ENCODE results near the gene DUOX2. TPM values are rescaled to one million over a fixed set of nuclear protein-coding genes. Genes with fewer than 3 reads are reported as not detected.
"Not testable (repeated sequence)": the region's sequence is repeated elsewhere in the genome, so short reads cannot be mapped to it uniquely, and the experiment has no call there.

The DUOX2 gene
- total and polyA plus RNA-seq, 4 donors, result 0.06 to 0.08 TPM; not detected in 2

DNA sequence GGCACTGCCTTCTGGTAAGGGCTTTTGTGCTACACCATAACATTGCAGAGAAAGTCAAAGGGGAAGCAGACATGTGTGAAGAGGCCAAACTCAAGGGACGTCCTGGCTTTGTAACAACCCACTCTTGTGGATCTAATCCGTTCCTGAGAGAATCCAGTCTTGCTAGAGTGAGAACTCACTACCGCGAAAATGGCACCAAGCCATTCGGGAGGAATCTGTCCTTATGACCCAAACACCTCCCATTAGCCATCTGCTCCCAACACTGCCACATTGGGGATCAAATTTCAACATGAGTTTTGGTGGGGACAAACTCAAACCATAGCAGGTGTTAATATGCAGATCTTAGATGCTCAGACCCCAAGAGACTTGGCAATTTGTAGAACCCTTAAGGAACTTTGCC, 34.8 kb downstream of the DUOX2 start:
- H3K9ac ChIP-seq (ENCODE audit: low read depth in 1 of 2, low read length in 2 of 2); H3K9me3 ChIP-seq (ENCODE audit: control insufficient read depth in 4 of 4, low read length in 3 of 4); H3K27ac ChIP-seq (ENCODE audit: low read depth in 1 of 2, low read length in 2 of 2); H3K4me1 ChIP-seq (ENCODE audit: control insufficient read depth in 4 of 4, insufficient read depth in 4 of 4, low read length in 3 of 4); H3K36me3 ChIP-seq (ENCODE audit: control insufficient read depth in 4 of 4, insufficient read depth in 3 of 4, low read depth in 1 of 4, low read length in 3 of 4); DNase-seq (ENCODE audit: low spot score); H3K27me3 ChIP-seq (ENCODE audit: control insufficient read depth in 4 of 4, insufficient read depth in 4 of 4, low read length in 3 of 4); H3K4me3 ChIP-seq (ENCODE audit: low read depth in 1 of 3, low read length in 3 of 3): not testable (repeated sequence)
- WGBS, result 76% methylated on average over 5 of the region's 5 CpGs

DNA sequence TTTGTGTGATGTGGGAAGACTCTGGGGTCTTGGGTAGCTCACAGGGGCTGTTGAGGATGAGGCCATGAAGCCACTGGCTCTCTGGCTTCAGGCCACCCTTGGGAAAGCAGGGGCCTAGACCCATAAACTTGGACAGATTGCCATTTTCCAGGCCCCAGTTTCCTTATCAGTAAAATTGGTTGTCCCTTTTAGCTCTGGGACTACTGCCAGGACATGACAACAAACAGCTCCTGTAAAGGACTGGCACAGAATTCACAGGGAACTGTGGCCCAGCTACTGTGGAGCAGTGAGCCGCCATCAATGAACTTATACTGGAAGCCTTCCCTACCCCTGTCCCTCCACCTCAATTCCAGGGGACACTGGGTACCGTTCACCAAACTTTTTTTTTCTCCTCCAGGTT, 36.6 kb downstream of the DUOX2 start:
- H3K4me1 ChIP-seq (ENCODE audit: control insufficient read depth in 4 of 4, insufficient read depth in 4 of 4, low read length in 3 of 4); DNase-seq (ENCODE audit: low spot score); H3K36me3 ChIP-seq (ENCODE audit: control insufficient read depth in 4 of 4, insufficient read depth in 3 of 4, low read depth in 1 of 4, low read length in 3 of 4); H3K9me3 ChIP-seq (ENCODE audit: control insufficient read depth in 4 of 4, low read length in 3 of 4); H3K27me3 ChIP-seq (ENCODE audit: control insufficient read depth in 4 of 4, insufficient read depth in 4 of 4, low read length in 3 of 4); H3K27ac ChIP-seq (ENCODE audit: low read depth in 1 of 2, low read length in 2 of 2); H3K4me3 ChIP-seq (ENCODE audit: low read depth in 1 of 3, low read length in 3 of 3); H3K9ac ChIP-seq (ENCODE audit: low read depth in 1 of 2, low read length in 2 of 2): not testable (repeated sequence)
- peak; percentile 70 for TF ChIP-seq YY1 (IDR thresholded peaks at IDR 0.05)
- TF ChIP-seq HNF4A (conservative IDR thresholded peaks at IDR 0.05), result peak in 1 of 2 donors; percentile 28
- WGBS, result 29% methylated on average over 2 of the region's 2 CpGs

DNA sequence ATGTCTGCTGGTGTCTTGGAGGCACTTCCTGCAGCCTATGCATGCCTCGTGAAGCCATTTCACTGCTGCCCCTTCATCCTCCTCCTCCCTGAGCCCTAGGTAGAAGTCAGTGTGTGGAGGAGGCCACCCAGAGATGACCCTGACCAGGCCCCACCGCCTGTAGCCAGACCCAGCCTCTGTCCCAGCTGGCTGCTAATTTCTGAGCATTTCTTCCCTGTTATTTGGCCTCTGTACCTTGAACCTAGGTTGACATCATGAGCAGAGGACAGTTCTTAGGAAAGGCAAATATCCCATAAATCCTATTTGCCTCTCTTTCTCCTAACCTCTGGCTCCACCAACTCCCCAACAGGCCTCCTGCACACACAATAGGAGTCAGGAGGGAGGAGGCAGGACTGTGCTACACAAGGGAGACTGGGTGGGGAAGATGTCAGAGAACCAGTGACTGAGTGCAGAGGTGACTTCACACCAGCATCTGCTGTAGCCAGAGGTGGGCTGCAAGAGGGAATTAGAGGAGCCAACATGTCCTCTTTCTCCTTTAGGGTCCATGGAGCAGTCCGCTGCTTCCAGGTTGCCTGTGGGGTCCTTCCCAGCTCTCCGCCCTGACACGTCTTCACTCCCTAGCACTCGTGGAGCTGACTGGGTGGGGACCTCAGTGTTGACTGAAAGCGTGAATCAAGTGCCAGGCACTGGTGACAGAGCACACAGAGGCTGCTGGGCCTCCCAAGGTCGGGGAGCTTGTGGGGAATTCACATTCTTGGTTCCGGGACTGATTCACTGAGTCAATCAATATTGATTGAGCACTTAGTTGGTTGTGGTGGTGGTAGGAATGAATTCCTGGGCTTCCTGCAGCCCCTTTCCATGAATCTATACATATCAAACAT, 38.3 kb downstream of the DUOX2 start:
- H3K4me1 ChIP-seq (ENCODE audit: control insufficient read depth in 4 of 4, insufficient read depth in 4 of 4, low read length in 3 of 4); H3K36me3 ChIP-seq (ENCODE audit: control insufficient read depth in 4 of 4, insufficient read depth in 3 of 4, low read depth in 1 of 4, low read length in 3 of 4); H3K27ac ChIP-seq (ENCODE audit: low read depth in 1 of 2, low read length in 2 of 2); H3K4me3 ChIP-seq (ENCODE audit: low read depth in 1 of 3, low read length in 3 of 3); H3K27me3 ChIP-seq (ENCODE audit: control insufficient read depth in 4 of 4, insufficient read depth in 4 of 4, low read length in 3 of 4); DNase-seq (ENCODE audit: low spot score); H3K9me3 ChIP-seq (ENCODE audit: control insufficient read depth in 4 of 4, low read length in 3 of 4); H3K9ac ChIP-seq (ENCODE audit: low read depth in 1 of 2, low read length in 2 of 2): not testable (repeated sequence)
- 56% methylated on average over 1 of the region's 9 CpGs for WGBS

DNA sequence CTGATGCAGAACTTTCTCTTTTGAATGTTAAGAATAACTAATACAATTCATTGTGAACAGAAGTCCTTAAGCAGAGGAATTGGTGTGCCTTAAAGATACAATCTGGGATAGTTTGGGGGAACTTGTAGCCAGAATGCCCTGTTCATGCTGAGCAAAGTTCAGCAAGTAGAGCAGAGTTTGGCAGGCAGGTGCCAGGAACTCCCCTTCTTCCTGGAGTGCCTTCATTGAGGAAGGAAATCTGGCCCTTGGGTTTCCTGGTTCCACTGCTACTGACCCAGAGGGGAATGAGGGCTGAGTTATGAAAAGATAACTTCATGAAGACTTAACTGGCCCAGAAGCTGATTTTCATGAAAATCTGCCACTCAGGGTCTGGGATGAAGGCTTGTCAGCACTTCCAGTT, 40.4 kb downstream of the DUOX2 start:
- H3K36me3 ChIP-seq (ENCODE audit: control insufficient read depth in 4 of 4, insufficient read depth in 3 of 4, low read depth in 1 of 4, low read length in 3 of 4); H3K9me3 ChIP-seq (ENCODE audit: control insufficient read depth in 4 of 4, low read length in 3 of 4); H3K4me1 ChIP-seq (ENCODE audit: control insufficient read depth in 4 of 4, insufficient read depth in 4 of 4, low read length in 3 of 4); H3K9ac ChIP-seq (ENCODE audit: low read depth in 1 of 2, low read length in 2 of 2); H3K27ac ChIP-seq (ENCODE audit: low read depth in 1 of 2, low read length in 2 of 2); DNase-seq (ENCODE audit: low spot score); H3K27me3 ChIP-seq (ENCODE audit: control insufficient read depth in 4 of 4, insufficient read depth in 4 of 4, low read length in 3 of 4); H3K4me3 ChIP-seq (ENCODE audit: low read depth in 1 of 3, low read length in 3 of 3): not testable (repeated sequence)

DNA sequence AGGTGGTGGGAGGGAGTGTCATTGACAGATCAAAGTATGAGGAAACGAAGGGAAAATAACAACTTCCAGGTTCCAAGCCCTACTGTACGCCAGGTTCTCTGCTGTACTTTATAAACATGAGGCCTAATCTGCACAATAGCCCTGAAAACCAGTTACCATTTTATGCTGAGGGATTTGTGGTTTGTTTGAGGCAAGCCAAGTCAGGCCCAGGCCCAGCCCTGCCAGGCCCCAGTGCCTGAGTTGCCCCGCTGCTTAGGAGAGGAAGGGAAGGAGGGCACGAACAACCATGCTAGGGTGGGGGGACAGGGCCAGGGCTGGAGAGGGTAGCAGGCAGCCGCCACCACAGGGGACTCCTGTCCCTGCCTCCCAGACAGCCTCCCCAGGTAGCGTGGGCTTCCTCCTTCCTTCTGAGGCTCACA, 44.0 kb downstream of the DUOX2 start:
- Histone ChIP-seq H3K36me3 (ENCODE audit: control insufficient read depth in 4 of 4, insufficient read depth in 3 of 4, low read depth in 1 of 4, low read length in 3 of 4) (peaks cover 9 to 23% (median 11%) of the 10 kb centered on the region in 4 donors), H3K27ac (ENCODE audit: low read depth in 1 of 2, low read length in 2 of 2) (peak overlapping the region in 1 of 2 donors; percentile 7)
- 90% methylated on average over 5 of the region's 6 CpGs for WGBS
- H3K4me3 ChIP-seq (ENCODE audit: low read depth in 1 of 3, low read length in 3 of 3); H3K9me3 ChIP-seq (ENCODE audit: control insufficient read depth in 4 of 4, low read length in 3 of 4); H3K4me1 ChIP-seq (ENCODE audit: control insufficient read depth in 4 of 4, insufficient read depth in 4 of 4, low read length in 3 of 4); H3K9ac ChIP-seq (ENCODE audit: low read depth in 1 of 2, low read length in 2 of 2); DNase-seq (ENCODE audit: low spot score); H3K27me3 ChIP-seq (ENCODE audit: control insufficient read depth in 4 of 4, insufficient read depth in 4 of 4, low read length in 3 of 4): not testable (repeated sequence)

DNA sequence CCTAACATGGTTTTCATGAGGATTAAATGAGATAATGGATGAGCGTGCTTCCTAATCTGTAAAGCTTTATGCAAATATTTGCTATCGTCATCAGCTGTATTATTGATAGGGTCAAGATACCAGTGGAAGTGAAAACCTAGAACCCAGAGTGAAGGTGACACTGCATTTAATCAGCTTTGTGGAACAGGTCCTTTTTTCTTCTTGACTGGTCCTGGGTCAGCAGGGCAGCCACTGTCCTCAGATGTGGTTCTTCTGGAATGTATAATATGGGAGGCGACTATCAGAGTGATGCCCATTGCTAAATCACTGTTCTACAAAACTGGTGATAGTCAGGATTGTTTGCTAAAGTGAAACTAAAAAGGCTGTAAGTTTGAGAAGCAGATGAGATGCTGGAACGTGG, 49.6 kb downstream of the DUOX2 start:
- no peaks in the 10 kb centered on the region for H3K27me3 ChIP-seq (ENCODE audit: control insufficient read depth in 4 of 4, insufficient read depth in 4 of 4, low read length in 3 of 4)
- DNase-seq (ENCODE audit: low spot score), result no peak
- H3K4me3 ChIP-seq (ENCODE audit: low read depth in 1 of 3, low read length in 3 of 3), result no peak overlapping the region
- TF ChIP-seq HNF4A (conservative IDR thresholded peaks at IDR 0.05), result peak in 1 of 2 donors; percentile 50
- peak; percentile 20 for TF ChIP-seq NR2F2 (IDR thresholded peaks at IDR 0.05)
- no peak for TF ChIP-seq GABPA (IDR thresholded peaks at IDR 0.05 in 1 of 2, conservative IDR thresholded peaks at IDR 0.05 in 1 of 2)
- TF ChIP-seq RXRA (IDR thresholded peaks at IDR 0.05), result peak in 1 of 2 donors; percentile 38
- TF ChIP-seq SP1 (IDR thresholded peaks at IDR 0.05), result no peak
- H3K36me3 ChIP-seq (ENCODE audit: control insufficient read depth in 4 of 4, insufficient read depth in 3 of 4, low read depth in 1 of 4, low read length in 3 of 4), result peaks cover 9 to 24% (median 9%) of the 10 kb centered on the region in 4 donors
- no peak overlapping the region for H3K9ac ChIP-seq (ENCODE audit: low read depth in 1 of 2, low read length in 2 of 2)
- WGBS, result 53% methylated on average over 4 of the region's 4 CpGs
- H3K4me1 ChIP-seq (ENCODE audit: control insufficient read depth in 4 of 4, insufficient read depth in 4 of 4, low read length in 3 of 4), result peaks cover 0 to 5% (median 1%) of the 10 kb centered on the region in 4 donors
- H3K9me3 ChIP-seq (ENCODE audit: control insufficient read depth in 4 of 4, low read length in 3 of 4), result no peaks in the 10 kb centered on the region
- H3K27ac ChIP-seq (ENCODE audit: low read depth in 1 of 2, low read length in 2 of 2), result no peak overlapping the region

DNA sequence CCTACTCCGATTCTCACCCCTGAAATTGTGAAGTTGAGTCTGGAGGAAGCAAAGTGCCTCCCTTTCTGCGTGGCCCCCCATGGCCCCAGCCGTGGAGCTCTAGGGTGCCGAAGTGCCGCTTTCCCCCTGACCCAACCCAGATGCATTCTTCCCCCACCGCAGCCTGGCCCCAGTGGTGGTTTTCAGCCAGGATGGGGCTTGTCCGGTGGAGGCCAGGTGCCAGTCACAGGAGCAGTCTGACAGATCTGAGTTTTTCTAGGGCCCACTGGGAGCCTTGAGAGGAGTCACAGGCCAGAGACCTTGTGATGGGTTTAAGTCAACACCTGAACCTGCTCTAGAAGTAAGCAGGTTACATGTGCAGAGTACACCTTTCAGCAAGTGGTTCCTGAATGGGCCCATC, 51.7 kb downstream of the DUOX2 start:
- not testable (repeated sequence) for H3K9me3 ChIP-seq (ENCODE audit: control insufficient read depth in 4 of 4, low read length in 3 of 4); H3K9ac ChIP-seq (ENCODE audit: low read depth in 1 of 2, low read length in 2 of 2); H3K27me3 ChIP-seq (ENCODE audit: control insufficient read depth in 4 of 4, insufficient read depth in 4 of 4, low read length in 3 of 4); H3K4me3 ChIP-seq (ENCODE audit: low read depth in 1 of 3, low read length in 3 of 3); H3K27ac ChIP-seq (ENCODE audit: low read depth in 1 of 2, low read length in 2 of 2); H3K4me1 ChIP-seq (ENCODE audit: control insufficient read depth in 4 of 4, insufficient read depth in 4 of 4, low read length in 3 of 4); DNase-seq (ENCODE audit: low spot score)
- H3K36me3 ChIP-seq (ENCODE audit: control insufficient read depth in 4 of 4, insufficient read depth in 3 of 4, low read depth in 1 of 4, low read length in 3 of 4), result peaks cover 7 to 20% (median 11%) of the 10 kb centered on the region in 4 donors
- WGBS, result 99% methylated on average over 7 of the region's 7 CpGs
